PFSK-1 (cell line): ENCODE data around the gene ADAM23.

Experiments
- FOXP2 ChIP-seq: optimal IDR thresholded peaks from 2 replicates; pipeline ENCODE3; 2011; ENCODE audit warnings: borderline replicate concordance, control low read depth, inconsistent platforms; ENCODE audit not compliant: insufficient read depth; ENCODE audit errors: extremely low read length, extremely low read depth
- POLR2AphosphoS5 ChIP-seq: IDR thresholded peaks from 2 replicates; pipeline ENCODE4 v1.6.1; 2012; ENCODE audit warnings: low read depth, mild to moderate bottlenecking, control low read depth, low read length, moderate library complexity
- REST ChIP-seq, 2 experiments: IDR thresholded peaks; 2 replicates each; pipeline versions ENCODE4 v1.6.1 to v1.8.0; 2011 to 2012; ENCODE audit warnings: low read depth in 2 of 2, low read length in 2 of 2, control low read depth in 1 of 2, inconsistent platforms in 1 of 2, mild to moderate bottlenecking in 1 of 2, moderate library complexity in 1 of 2; ENCODE audit not compliant: insufficient read depth in 1 of 2
- SIN3A ChIP-seq: IDR thresholded peaks from 2 replicates; pipeline ENCODE4 v1.6.1; 2012; ENCODE audit warnings: mild to moderate bottlenecking, low read length, moderate library complexity, borderline replicate concordance; ENCODE audit not compliant: insufficient read depth
- TAF1 ChIP-seq: IDR thresholded peaks from 2 replicates; pipeline ENCODE4 v1.6.1; 2012; ENCODE audit warnings: low read length, control low read depth, borderline replicate concordance; ENCODE audit not compliant: insufficient read depth

ADAM23 gene

GRCh38 chr2:206565666-206566065 lies 122.3 kb downstream of the ADAM23 start:
- TF ChIP-seq FOXP2 = no peak

- TF ChIP-seq TAF1 (no peak), FOXP2 (no peak), SIN3A (no peak), REST (IDR thresholded peaks at IDR 0.05; ENCODE audit: insufficient read depth in 1 of 2, low read depth in 2 of 2, low read length in 2 of 2) (no peak), POLR2AphosphoS5 (no peak)
These were observed 126.1 kb downstream of the ADAM23 start for GRCh38 chr2:206569470-206569869.

- no peak for TF ChIP-seq SIN3A
- no peak for TF ChIP-seq FOXP2
- TF ChIP-seq REST (IDR thresholded peaks at IDR 0.05; ENCODE audit: insufficient read depth in 1 of 2, low read depth in 2 of 2, low read length in 2 of 2) = no peak
These were observed 126.9 kb downstream of the ADAM23 start for GRCh38 chr2:206570199-206570598.

- TF ChIP-seq REST (IDR thresholded peaks at IDR 0.05; ENCODE audit: insufficient read depth in 1 of 2, low read depth in 2 of 2, low read length in 2 of 2) = no peak
These were observed 129.4 kb downstream of the ADAM23 start for GRCh38 chr2:206572725-206573124.

GRCh38 chr2:206573793-206574192 lies 130.5 kb downstream of the ADAM23 start:
- TF ChIP-seq FOXP2 (no peak), POLR2AphosphoS5 (no peak), REST (IDR thresholded peaks at IDR 0.05; ENCODE audit: insufficient read depth in 1 of 2, low read depth in 2 of 2, low read length in 2 of 2) (no peak), TAF1 (no peak), SIN3A (no peak)
